Stimulated activated CD8-positive, alpha-beta memory T cell treated with anti-CD3 and anti-CD28 coated beads, Interleukin-15, amount 100 ng/mL, for 4 hours (primary cell): ENCODE results near the gene NR3C1.

ENCODE experiments used
- DNase-seq, 2 donors: peaks; one replicate each; pipeline ENCODE4 v3.0.0-alpha.2; 2020; ENCODE audit warnings: low read depth in 2 of 2

The NR3C1 gene

GRCh38 chr5:143398451-143399237 is 4.8 kb downstream of the NR3C1 start:
- DNase-seq, result no peak

DNA sequence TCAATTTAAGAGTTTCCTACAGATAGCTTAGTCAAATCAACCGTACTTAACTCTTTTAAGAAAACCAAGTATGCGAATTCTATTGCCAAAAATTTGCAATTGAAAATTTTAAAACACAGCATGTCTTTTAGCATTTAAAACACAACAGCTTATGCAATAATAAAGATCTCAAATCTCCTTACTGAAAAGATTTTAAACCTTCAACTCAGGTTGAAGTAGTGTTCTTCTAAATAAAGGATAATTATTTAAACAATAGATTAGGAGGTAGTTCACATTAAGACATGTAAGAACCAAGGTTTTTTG is 5.5 kb downstream of the NR3C1 start:
- no peak for DNase-seq

GRCh38 chr5:143397302-143398052 is 6.0 kb downstream of the NR3C1 start:
- DNase-seq, result no peak

DNA sequence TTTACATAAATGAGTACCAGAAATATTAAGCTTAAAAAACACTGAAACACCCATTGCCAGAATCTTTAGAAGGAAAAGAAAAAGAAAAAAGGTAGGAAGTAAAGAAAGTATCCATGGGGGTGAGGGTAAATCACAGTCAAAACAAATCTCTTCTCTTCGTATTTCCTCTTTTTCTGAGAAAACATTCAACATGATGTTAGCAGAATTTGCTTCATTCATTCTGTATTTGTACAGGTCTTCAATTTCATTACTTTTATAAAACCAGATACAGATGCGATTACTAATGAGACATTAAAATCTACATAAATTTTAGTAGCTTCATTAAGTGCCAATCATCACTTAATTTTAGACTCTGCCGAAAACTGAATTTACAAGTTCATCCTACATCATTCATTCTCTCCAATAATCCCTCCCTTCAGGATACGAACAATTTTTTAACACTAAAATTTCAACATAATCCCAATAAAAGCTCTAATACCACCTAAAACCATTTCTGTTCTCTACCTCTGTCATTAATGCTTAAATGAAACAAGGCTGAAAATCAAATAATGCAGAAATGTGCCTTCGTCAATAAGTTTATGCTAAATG is 7.0 kb downstream of the NR3C1 start:
- no peak for DNase-seq

GRCh38 chr5:143395638-143396352 is 7.7 kb downstream of the NR3C1 start:
- DNase-seq, result no peak

- no peak for DNase-seq
Measured at GRCh38 chr5:143393524-143393923, 10.0 kb downstream of the NR3C1 start.

DNA sequence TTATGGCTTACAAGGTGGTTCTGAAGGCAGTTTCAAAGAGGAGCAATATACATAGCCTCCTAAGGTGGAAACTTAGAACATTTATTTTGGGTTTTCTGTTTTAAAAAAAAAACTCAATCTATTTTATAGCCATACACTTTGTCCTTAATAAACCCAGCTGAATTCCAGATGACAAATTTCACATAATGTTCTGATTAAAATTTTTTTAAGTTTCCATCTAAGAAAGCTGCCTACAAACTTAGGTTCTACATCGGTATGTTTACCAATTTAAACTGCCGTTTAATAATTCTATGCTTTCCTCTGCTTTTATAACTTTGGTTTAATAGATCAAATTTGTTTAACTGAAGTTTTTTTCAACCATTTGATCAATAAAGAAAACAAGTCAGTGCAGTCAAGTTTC is 12.5 kb downstream of the NR3C1 start:
- DNase-seq, result no peak

DNA sequence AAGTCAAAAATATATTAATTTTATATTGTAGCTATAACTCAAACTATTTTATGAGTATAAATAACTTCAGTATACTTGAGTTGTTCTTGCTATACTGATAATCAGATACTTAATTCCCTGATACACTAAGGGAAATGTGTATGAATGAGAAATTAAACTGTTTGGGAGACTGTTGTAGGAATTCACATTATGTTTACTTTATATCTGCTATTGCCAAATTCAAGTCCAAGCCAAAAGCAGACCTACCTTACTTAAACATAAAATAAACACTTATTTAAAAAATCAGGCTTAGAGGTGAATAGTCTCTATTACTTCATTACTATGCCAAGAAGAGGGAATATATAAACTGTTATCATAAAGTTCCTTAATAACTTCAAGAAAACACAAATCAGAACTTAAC is 13.2 kb downstream of the NR3C1 start:
- no peak for DNase-seq

DNA sequence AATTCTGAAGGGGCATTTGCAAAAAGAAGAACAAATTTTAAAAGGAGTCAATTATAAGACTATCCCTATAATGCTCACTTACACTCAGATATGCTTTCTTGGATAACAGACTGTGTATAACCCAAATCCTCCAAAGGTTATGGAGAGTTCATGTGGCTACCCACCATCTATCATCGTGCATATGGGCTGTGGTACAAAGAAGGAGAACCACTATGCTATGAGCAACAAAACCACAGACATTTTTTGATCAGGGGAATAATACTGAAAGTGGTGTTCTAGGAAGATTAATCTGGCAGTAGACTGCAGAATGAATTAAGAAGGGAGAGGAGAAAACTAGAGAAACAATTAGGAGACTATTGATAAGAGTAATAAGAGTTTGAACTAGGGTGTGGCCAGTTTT is 16.8 kb downstream of the NR3C1 start:
- DNase-seq, result no peak

DNA sequence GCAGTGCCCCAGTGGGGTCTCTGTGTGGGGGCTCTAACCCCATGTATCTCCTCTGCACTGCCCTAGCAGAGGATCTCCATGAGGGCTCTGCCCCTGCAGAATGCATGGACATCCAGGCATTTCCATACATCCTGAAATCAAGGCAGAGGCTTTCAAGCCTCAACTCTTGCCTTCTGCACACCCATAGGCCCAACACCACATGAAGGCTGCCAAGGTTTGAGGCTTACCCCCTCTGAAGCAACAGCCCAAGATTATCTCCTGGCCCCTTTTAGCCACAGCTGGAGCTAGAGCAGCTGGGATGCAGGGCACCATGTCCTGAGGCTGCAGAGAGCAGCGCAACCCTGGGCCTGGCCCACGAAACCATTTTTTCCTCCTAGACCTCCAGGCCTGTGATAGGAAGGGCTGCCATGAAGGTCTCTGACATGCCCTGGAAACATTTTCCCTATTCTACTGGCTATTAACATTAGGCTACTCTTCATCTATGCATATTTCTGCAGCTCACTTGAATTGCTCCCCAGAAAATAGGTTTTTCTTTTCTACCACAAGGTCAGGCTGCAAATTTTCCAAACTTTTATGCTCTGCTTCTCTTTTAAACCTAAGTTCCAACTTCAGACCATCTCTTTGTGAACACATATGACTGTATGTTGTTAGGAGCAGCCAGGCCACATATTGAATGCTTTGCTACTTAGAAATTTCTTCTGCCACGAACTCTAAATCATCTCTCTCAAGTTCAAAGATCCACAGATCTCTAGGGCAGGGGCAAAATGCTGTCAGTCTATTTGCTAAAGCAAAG is 18.4 kb downstream of the NR3C1 start:
- no peak for DNase-seq

GRCh38 chr5:143383988-143384387 is 19.5 kb downstream of the NR3C1 start:
- no peak for DNase-seq

DNA sequence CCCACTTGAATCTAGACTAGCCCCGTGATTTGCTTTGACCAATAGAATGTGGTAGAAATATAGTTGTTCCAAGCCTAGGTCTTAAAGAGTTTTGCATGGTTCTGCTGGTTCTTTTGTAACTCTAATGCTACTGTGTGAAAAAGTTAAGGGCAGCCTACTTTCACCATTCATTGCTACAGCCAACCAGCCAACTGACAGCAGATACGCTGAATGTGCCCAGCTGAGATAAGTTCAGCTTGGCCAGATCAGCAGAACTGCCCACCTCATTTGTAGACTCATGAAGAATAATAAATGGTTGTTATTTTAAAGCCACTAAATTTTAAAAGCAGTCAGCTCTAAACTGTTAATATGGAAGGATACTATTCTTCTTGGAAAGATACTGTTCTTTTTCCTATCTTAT is 23.9 kb downstream of the NR3C1 start:
- no peak for DNase-seq

DNA sequence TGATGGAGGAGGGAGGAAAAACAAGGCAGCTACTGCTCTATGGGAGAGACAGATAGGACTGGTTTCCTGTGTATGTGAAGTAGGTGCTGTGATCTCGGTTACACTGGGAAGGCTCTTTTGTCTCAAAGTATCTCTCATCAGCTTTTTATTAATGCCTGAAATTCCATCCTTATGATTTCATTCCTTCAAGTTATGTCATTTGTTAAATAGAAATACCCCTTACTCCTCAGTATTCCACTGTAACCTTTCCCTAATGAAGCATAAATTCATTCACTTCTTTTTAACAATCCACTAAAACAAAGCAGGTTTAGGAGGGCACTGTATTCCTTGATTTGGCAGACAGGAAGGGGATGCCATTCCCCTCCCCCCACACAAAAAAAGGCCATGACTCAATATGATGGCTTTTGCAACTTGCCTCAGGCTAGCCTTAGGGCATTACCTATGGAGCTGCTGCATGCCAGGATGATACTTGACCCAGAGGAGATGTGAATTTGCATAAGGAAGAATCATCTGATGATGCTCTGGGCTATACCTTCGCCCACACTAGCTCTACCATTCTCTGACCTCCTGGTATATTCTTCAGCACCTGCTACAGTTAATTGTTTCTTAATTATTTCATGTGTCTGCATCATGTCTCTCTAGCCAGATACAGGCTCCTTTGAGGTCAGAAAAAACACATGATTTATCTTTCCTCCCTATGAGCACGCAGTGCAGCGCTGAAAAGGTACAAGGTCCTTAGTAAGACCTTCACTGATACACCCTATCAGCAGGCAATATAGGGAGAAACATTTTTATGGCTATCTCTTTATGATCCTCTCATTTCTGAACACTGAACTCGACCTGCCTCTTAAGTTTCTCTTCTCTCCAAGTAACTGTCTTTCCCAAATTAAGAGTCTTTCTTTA is 26.3 kb downstream of the NR3C1 start:
- no peak for DNase-seq

GRCh38 chr5:143376195-143376779 is 27.2 kb downstream of the NR3C1 start:
- no peak for DNase-seq

GRCh38 chr5:143374496-143375217 is 28.8 kb downstream of the NR3C1 start:
- no peak for DNase-seq

DNA sequence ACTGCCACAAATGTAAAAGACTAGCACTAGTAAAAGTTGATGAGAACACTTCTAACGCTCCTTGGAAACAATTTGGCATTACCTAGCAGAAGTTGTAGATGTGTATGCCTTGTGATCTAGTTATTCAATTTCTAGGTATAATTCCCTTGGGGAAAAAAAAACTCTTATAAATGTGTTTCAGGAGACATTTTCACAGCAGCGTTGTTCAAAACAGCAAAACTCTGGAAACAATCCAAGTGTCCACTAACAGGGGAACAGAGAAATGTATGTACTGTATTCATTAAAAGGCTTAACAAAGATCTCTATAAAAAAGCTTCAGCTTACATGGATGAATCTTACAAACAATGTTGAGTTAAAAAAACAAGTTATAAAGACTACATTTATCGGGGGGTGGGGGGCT is 30.4 kb downstream of the NR3C1 start:
- no peak for DNase-seq

GRCh38 chr5:143372187-143372829 is 31.2 kb downstream of the NR3C1 start:
- DNase-seq, result no peak

- DNase-seq, result no peak
Measured at GRCh38 chr5:143370440-143370839, 33.0 kb downstream of the NR3C1 start.

DNA sequence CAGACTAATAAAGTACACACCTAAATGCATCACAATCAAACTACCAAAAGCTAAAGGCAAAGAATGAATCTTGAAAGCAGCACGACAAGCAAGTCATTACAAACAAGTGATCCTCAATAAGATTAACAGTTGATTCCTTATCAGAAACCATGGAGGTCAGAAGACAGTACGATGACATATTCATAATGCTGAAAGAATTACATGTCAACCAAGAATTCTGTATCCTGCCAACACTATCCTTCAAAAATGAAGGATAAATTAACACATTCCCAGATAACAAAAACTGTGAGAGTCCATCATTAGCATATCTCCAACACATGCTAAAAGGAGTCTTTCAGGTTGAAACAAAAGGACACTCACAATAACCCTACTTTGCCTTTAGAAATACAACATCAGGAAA is 39.4 kb downstream of the NR3C1 start:
- DNase-seq, result no peak
